Measurements from ENCODE around the gene RNF157.

Gene RNF157

GRCh38 chr17:76123749-76124581, 116.3 kb downstream of the RNF157 start:
- DNase-seq (ENCODE audit: low spot score) = no peak

GRCh38 chr17:76123191-76123499, 117.1 kb downstream of the RNF157 start:
- no peak for DNase-seq (ENCODE audit: low spot score)

DNA sequence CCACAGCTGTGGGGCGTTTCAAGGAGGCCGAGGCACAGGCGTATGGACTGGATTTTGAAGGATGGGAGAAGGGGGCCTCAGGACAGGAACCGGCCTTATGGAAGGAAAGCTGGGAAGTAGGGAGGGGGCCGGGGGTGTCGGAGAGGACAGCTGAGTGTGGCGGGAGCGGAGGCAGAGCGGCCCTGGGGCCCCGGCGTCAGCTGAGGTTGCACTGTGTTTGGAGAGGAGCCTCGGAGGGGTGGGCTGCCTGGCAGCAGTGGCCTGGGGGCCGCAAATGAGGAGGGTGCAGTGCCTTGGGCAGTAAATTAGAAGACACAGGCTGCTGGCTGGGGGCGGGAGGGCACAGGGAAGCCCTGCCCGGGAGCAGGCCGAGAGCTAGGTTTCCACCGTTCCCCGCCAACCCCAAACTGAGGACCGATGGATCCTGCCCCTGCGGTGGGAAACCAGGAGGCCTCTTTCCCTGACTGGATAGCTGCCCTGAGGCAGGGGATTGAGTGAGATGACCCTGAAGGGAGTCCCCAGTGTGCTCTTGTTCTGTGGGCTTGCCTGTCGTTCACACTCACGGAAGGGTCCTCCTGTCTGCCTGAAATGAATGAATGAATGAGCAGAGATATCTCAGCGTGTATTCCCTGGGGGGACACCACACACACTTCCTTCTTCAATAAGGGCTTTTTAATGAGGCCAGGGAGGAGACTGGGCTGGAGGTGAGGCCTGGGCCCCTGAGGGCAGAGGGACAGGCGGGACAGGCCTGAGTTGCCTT, 117.7 kb downstream of the RNF157 start:
- no peak for DNase-seq (ENCODE audit: low spot score)

- no peak for DNase-seq (ENCODE audit: low spot score)
These were observed 118.3 kb downstream of the RNF157 start for GRCh38 chr17:76121932-76122430.

- no peak for DNase-seq (ENCODE audit: low spot score)
These were observed 119.7 kb downstream of the RNF157 start for GRCh38 chr17:76120658-76121008.

- DNase-seq (ENCODE audit: low spot score) = no peak
These were observed 120.6 kb downstream of the RNF157 start for GRCh38 chr17:76119409-76120371.

DNA sequence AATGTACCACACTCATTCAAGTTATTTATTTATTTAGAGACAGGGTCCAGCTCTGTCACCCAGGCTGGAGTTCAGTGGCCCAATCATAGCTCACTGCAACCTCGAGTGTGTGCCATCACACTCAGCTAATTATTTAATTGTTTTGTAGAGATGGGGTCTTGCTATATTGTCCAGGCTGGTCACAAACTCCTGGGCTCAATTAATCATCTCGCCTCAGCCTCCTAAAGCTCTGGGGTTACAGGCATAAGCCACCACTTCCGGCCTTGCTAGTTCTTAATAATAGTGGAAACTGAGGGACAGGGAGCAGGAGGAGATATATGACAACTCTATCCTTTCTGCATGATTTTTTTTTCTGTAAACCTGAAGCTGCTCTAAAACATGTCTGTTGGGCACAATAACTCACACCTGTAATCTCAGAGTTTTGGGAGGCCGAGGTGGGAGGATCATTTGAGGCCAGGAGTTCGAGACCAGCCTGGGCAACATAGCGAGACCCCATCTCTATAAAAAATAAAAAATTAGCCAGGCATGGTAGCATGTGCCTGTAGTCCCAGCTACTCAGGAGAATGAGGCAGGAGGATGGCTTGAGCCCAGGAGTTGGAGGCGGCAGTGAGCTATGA, 125.0 kb downstream of the RNF157 start:
- no peak for DNase-seq (ENCODE audit: low spot score)

DNA sequence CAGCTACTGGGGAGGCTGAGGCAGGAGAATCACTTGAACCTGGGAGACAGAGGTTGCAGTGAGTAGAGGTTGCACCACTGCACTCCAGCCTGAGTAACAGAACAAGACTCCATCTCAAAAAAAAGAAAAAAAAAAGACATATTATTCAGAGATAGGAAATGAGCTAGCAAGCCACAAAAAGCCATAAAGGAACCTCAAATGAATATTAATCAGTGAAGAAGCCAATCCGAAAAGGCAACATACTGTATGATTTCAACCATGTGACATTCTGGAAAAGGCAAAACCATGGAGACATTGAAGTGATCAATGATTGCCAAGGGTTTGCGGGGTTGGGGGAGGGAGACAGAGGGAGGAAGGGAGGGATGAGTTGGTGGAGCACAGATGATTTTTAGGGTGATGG, 128.3 kb downstream of the RNF157 start:
- DNase-seq (ENCODE audit: low spot score) = no peak

GRCh38 chr17:76107509-76107908, 132.8 kb downstream of the RNF157 start:
- no peak for DNase-seq (ENCODE audit: low spot score)

DNA sequence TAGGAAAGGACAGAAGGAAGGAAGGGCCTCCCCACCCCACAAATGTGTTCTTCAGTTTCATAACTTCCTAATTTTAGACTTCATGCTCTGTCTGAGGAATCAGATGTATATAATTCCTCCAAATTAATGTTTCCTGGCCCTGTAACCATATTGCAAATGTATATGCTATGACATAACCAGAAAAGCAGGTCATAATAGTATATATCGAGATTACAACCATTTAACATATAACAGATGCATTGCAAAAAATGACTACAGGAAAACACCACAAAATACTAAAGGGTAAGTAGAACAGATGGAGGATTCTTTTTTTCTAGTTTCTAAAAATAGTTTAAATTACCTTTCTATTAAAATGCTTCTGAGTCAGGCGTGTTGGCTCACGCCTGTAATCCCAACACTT, 133.6 kb downstream of the RNF157 start:
- DNase-seq (ENCODE audit: low spot score) = no peak

DNA sequence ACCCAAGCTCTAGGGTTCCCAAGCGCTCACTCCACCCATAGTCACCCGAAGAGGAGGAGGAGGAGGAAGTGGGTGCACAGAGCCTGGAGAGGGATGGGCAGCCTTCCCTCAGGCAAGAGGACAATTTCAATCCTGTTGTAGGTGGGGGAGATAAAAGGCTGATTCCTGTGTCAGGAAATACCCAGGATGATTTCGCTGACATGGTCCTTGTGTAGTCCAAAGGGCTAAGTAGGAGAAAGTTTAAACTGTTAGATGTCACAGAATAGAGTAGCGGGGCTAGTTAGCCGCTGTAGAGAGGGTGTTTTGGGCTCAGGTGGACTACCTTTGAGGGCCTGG, 135.4 kb downstream of the RNF157 start:
- DNase-seq (ENCODE audit: low spot score) = no peak

GRCh38 chr17:76104140-76104895, 136.0 kb downstream of the RNF157 start:
- DNase-seq (ENCODE audit: low spot score) = no peak

DNA sequence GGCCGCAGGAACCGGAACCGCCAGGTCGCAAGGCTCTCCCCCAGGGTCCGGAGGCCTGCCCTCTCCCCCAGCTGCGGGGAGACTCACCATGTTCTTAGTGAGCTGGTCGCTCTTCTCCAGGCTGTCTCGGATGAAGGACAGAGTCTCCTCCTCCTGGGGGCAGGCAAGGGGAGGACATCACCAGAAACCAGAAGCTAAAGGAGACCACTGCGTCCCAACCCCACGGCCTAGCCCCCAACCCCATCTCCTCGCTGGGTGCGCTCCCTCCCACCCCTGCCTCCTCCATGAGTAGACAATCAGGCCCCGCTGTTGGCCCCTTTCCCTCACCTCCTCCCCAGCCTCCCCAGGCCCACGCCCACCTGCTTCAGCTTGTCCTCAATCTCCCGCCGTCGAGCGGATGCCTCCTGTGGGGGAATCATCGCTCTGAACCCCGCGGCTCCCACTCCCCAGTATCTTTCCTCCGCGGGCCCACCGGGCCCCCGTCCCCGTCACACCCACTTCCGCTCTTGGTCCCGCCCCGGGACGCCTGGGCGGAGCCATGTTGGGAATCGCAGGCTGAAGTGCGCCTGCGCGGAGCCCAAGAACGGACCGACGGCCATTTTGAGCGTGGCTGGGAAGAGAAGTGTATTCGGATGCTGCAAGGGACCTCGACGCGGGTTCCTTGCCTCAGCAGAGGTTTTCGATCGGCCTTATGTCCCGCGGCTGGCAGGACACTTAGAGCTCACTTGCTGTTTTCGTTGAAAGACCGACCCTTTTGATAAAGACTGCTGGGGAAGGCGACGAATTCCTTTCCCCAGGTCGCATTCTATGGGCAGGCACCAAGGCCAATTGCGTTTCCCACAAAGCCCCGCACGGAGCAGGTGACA, 136.8 kb downstream of the RNF157 start, which contains the start of gene EXOC7:
Gene EXOC7 (minus strand): TSS at position 514 of the 866 bp plus-strand sequence. CDS start 95 bp downstream, at position 419.
- peak; percentile 95 for DNase-seq (ENCODE audit: low spot score)

DNA sequence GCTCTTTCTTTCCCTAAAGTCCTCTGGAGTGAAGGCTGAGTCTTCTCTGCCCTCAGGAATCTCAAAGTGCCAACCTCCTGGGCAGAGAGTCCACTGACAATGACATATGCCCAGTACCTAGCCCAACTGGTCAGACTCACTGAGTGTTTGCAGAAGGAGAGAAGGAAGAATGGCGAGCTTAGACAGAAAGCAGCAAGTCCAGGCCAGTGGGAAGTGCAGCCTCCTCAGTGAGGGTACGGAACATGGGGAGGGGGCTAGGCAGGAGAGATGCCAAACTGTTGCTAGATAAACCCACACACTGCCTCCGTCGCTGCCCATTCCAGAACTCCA, 137.4 kb downstream of the RNF157 start:
- no peak for DNase-seq (ENCODE audit: low spot score)

DNA sequence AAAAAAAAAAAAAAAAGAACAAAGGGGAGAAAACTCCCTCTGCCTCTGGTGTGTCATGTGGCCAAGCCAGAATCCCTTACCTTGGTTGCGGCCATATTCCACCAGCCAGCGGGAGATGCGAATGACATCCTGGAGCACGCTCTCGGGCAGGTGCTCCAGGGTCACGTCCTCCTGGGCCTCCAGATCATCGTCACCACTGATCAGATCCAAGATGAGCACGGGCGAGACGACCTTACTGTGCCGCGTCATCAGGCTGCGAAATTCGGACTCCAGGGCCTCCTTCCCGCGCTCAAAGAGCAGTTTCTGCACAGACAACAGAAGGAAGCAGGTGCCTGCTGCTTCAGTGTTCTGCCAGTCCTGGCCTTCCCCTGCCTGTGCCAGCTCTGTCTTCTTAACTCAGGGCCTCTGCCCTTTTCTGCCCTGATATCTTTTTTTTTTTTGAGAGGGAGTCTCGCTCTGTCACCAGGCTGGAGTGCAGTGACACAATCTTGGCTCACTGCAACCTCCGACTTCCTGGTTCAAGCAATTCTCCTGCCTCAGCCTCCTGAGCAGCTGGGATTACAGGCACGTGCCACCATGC, 142.5 kb downstream of the RNF157 start:
- DNase-seq (ENCODE audit: low spot score) = no peak

DNA sequence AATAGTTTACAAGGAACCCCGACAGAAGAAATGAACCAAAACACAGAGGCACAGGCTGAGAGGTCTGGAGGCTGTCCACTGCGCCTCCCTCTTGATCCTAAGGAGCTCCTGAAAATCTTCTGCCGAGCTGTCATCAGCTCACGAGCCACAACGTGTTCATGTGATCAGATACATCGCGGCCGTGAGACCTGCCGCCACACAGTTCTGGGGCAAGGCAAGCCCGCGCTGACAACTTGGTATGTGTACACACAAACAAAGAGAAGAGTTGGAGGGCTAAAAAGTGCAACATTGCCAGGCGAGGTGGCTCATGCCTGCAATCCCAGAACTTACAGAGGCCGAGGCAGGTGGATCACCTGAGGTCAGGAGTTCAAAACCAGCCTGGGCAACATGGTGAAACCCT, 144.3 kb downstream of the RNF157 start:
- DNase-seq (ENCODE audit: low spot score) = no peak

DNA sequence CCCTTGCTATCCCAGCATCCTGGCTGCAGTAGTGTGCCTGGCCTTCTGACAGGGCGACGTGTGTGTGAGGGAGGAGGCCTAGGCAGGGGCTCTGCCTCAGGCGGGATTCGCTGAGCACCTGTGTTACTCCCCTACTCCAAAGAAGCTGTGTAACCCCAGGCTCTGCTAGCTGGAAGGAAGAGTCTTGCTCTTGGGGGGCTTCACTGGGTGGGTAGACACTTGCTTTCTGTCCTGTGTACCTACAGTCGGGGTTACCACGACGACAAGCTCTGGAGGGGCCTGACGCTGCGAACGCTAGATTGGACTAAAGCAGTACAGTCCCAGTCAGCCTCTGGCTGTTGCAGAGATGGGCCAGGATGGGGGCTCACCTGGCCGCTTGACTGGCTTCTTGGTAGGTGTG, 146.2 kb downstream of the RNF157 start:
- no peak for DNase-seq (ENCODE audit: low spot score)

DNA sequence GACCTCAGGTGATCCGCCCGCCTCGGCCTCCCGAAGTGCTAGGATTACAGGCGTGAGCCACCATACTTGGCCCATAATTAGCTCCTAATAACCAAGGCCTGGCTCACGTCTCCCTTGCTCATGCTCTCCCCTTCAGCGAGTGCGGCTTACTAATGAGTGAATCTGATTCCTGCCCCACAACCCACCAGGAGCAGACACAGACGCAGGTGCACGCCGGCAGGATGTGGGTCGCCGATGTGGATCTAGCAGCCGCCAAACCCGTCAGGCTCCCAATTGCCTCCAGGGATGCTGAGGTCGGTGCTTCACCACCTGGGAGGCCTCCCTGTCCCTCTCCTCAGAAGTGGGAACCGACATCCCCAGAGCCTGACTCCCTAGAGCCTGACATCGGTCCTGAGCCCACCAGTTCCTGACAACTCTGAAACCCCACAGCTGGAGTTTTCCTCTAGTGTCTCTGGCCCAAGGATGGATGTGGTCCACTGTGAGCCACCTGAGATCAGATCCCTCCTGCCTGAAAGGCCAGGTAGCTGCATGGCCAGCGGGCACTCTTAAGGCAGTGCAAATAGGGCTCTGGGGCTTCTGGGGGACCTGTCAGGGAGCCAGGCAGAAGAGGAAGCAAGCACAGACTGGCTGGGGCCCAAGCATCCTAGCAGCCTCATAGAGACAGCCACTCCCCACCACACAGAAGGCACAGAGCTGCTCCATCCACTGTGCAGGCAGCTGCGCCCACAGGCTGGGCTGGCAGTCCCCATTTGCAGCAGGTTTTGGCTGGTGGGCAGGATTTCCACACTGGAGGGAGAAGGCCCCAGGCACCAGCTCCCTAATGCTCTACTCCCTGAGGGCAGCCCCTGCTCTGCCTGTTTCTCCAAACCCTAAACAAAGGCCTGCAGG, 147.5 kb downstream of the RNF157 start:
- DNase-seq (ENCODE audit: low spot score) = no peak
